GM21367 (cell line): ENCODE data around the gene GBX1.

ENCODE experiments used
- ATAC-seq: cut with Tn5 transposase; IDR thresholded peaks from one replicate; pipeline ENCODE4 v1.9.1; 2021; ENCODE audit not compliant: unreplicated experiment

GBX1 gene

GRCh38 chr7:151116603-151117440 lies 50.7 kb downstream of the GBX1 start:
- no peak for ATAC-seq

GRCh38 chr7:151115836-151116418 lies 51.6 kb downstream of the GBX1 start:
- ATAC-seq: no peak

- ATAC-seq: no peak
Observed at GRCh38 chr7:151115121-151115835, 52.2 kb downstream of the GBX1 start.

- no peak for ATAC-seq
Observed at GRCh38 chr7:151114151-151115090, 53.1 kb downstream of the GBX1 start.

- ATAC-seq: no peak
Observed at GRCh38 chr7:151113344-151114150, 53.9 kb downstream of the GBX1 start.

DNA sequence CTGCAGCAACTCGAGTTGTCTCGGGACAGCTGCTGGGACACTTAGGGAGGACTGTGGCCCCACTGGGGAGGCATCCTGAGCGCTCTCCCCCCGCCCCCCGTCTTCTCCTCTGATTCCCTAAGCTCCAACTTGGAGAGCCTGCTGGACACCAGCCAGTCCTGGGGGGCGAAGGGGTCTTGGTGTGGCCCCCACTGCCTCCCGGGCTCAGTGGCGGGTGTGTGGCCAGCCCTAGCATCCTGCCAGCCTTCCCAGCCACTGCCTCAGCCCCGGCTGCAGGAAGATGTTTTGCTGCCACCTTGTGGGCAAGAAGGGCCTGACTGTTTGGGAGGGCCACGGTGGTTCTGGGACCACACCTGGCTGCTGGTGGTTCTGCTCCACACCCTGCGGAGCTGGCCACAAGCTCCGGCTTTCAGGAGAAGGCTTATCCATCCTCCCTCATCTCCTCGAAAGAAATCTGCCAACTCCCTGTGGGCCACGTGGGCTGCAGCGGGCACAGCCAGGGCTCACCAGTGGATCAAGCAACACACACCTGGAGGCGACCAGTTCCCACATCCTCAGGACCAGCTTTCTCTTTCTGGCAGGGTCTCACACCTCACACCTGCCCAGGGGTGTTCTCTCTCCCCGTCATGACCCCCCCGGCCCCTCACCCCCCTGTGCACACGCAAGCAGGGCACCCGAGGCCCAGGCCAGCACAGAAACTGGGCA lies 56.4 kb downstream of the GBX1 start:
- ATAC-seq: peak; percentile 65

DNA sequence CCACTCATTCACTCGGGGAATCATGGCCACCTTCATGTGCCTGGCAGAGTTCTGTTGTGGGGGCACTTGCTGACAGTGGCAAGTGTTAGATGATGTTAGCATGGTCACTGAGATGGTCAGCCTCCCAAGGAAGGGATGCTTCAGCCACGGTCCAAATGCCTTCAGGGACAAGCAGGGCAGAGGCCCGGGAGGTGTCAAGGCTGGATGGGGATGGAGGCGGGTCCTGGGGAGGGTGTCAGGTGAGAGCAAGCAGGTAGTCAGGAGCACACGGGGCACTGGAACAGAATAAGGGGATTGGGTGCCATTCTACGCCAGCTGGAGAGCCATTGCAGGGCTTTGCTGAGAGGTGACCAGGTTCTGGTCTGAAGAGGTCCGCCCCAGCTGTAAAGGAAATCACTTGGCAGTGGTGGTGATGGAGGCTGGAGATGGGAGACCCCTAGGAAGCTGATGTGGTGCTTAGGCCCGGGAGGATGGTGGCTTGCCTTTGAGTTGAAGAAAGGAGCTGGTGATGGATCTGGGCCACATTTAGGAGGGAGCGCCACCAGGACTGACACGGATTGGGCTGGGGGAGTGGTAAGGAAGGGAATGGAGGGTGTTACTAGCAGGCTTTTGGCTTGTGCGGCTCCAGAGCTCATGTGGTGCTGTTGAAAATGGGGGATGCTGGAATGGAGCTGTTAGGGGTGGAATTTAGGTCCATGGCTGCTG lies 57.1 kb downstream of the GBX1 start:
- ATAC-seq: no peak

GRCh38 chr7:151109094-151110048 lies 58.1 kb downstream of the GBX1 start:
- ATAC-seq: no peak

GRCh38 chr7:151107882-151108281 lies 59.6 kb downstream of the GBX1 start:
- ATAC-seq: no peak

GRCh38 chr7:151104411-151105235 lies 62.9 kb downstream of the GBX1 start:
- ATAC-seq: no peak

GRCh38 chr7:151103973-151104372 lies 63.5 kb downstream of the GBX1 start:
- ATAC-seq: no peak

- ATAC-seq: no peak
Observed at GRCh38 chr7:151102991-151103390, 64.5 kb downstream of the GBX1 start.

GRCh38 chr7:151101621-151102396 lies 65.7 kb downstream of the GBX1 start:
- ATAC-seq: no peak

DNA sequence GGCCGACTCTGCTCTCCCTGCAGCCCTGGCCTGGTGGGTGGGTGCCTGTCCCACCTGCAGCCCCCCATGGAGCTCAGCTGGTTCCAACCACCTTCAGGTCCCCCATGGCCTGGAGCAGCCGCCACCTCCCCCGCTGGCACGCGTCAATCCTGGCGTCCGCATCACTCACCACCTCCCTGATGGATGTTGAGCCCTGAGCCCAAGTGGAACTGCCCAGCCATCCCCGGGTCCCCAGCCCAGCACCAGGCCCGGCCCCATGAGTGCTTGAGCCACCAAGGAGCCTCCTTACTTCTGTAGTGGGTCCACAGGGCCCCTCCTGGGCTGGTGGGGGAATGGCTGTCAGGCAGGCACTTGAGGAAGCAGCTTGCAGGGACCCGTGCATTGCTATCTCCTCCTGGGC lies 66.6 kb downstream of the GBX1 start:
- ATAC-seq: no peak

- no peak for ATAC-seq
Observed at GRCh38 chr7:151099486-151100211, 67.8 kb downstream of the GBX1 start.
